MCF 10A (cell line): ENCODE results near the gene ZNF648. TPM values are rescaled to one million over a fixed set of nuclear protein-coding genes. Genes with fewer than 3 reads are reported as not detected.

ENCODE experiments used
- BruUV-seq: library from RNA; stranded (reverse); fragments of 400-500 nt; replicated peaks from 2 replicates; lab custom pipeline; 2021; lab: Mats Ljungman, UMichigan
- CTCF ChIA-PET: fragments of 300-600 bp; sonication (Branson Sonifier 250); formaldehyde crosslinking; extraction: SDS; loops from one replicate; lab custom pipeline; 2021; ENCODE audit warnings: antibody characterized with exemption, inconsistent platforms; lab: Yijun Ruan, JAX
- POLR2A ChIA-PET: fragments of 300-600, 350-650 bp; sonication (Branson Sonifier 250); formaldehyde crosslinking; extraction: SDS; loops from one replicate; lab custom pipeline; 2020; ENCODE audit warnings: antibody characterized with exemption, inconsistent platforms; lab: Yijun Ruan, JAX
- DNase-seq: peaks from one replicate; pipeline ENCODE4 v3.0.0-alpha.2; 2018; ENCODE audit not compliant: unreplicated experiment
- H3K27ac Mint-ChIP-seq: one replicate; pipeline ENCODE4 v1.8.0; 2022; ENCODE audit warnings: mild to moderate bottlenecking, low read depth, mixed read lengths; ENCODE audit not compliant: unreplicated experiment
- H3K27me3 Mint-ChIP-seq: one replicate; pipeline ENCODE4 v1.8.0; 2022; ENCODE audit warnings: mixed read lengths; ENCODE audit not compliant: insufficient read depth, unreplicated experiment
- H3K36me3 Mint-ChIP-seq: one replicate; pipeline ENCODE4 v1.8.0; 2022; ENCODE audit warnings: mild to moderate bottlenecking, moderate library complexity, mixed read lengths; ENCODE audit not compliant: insufficient read depth, unreplicated experiment
- H3K4me1 Mint-ChIP-seq: one replicate; pipeline ENCODE4 v1.8.0; 2022; ENCODE audit warnings: mixed read lengths; ENCODE audit not compliant: insufficient read depth, unreplicated experiment
- H3K4me3 Mint-ChIP-seq: one replicate; pipeline ENCODE4 v1.8.0; 2022; ENCODE audit warnings: mild to moderate bottlenecking, moderate library complexity, mixed read lengths; ENCODE audit not compliant: unreplicated experiment
- H3K9me3 Mint-ChIP-seq: one replicate; pipeline ENCODE4 v1.8.0; 2022; ENCODE audit warnings: mixed read lengths; ENCODE audit not compliant: unreplicated experiment
- CTCF ChIP-seq: fragments of 200-600 bp; IDR thresholded peaks from one replicate; pipeline ENCODE4 v1.8.0; 2022; ENCODE audit warnings: antibody characterized with exemption, mild to moderate bottlenecking; ENCODE audit not compliant: unreplicated experiment
- intact Hi-C: fragments of 100-400 bp; cut with micrococcal nuclease; formaldehyde crosslinking; loops from 2 replicates; pipeline ENCODE4 v1.14.1; 2022
- total RNA-seq: library from RNA; stranded (reverse); gene quantifications from 2 replicates; pipeline ENCODE4 v1.2.3, GENCODE V29; 2022

ZNF648 gene
- total RNA-seq, 1 experiment from 2014 or later, result not detected

GRCh38 chr1:182004601-182005000 lies 56.9 kb downstream of the ZNF648 start:
- Mint-ChIP-seq H3K4me1 (no peaks in the 10 kb centered on the region), H3K27me3 (peaks cover 12% of the 10 kb centered on the region), H3K36me3 (no peaks in the 10 kb centered on the region), H3K9me3 (no peaks in the 10 kb centered on the region), H3K4me3 (no peak overlapping the region), H3K27ac (no peak overlapping the region)
- DNase-seq, result no peak
- ChIA-PET CTCF (interaction anchor here (0.8 to 1.3 kb wide), 4 partner anchors 50 to 581 kb away, joined by 3 to 4 read pairs (median 3); no protein-coding TSS in a partner anchor), POLR2A (no interaction called here)
- intact Hi-C loops, result no loop called here
- no peak for TF ChIP-seq CTCF
- no TSS peak for BruUV-seq
